Immature natural killer cell (primary cell): Measurements from ENCODE around the gene PRR30. TPM values are rescaled to one million over a fixed set of nuclear protein-coding genes. Genes with fewer than 3 reads are reported as not detected.

Source experiments
- DNase-seq, 3 donors: peaks; one replicate each; pipeline ENCODE4 v3.0.0; 2022; ENCODE audit warnings: mixed read lengths in 1 of 3
- H3K27ac Mint-ChIP-seq, 6 donors: one replicate each; pipeline ENCODE4 v1.8.0; 2020; ENCODE audit warnings: mixed read lengths in 6 of 6, mild to moderate bottlenecking in 5 of 6, inconsistent platforms in 4 of 6, moderate library complexity in 3 of 6
- H3K27me3 Mint-ChIP-seq, 3 donors: one replicate each; pipeline ENCODE4 v1.8.0; 2020 to 2021; ENCODE audit warnings: low read depth in 3 of 3, mild to moderate bottlenecking in 3 of 3, mixed read lengths in 3 of 3, moderate library complexity in 3 of 3, inconsistent platforms in 1 of 3
- H3K36me3 Mint-ChIP-seq, 3 donors: one replicate each; pipeline ENCODE4 v1.8.0; 2020; ENCODE audit warnings: mixed read lengths in 3 of 3, inconsistent platforms in 2 of 3, mild to moderate bottlenecking in 2 of 3
- H3K4me1 Mint-ChIP-seq, 2 donors: one replicate each; pipeline ENCODE4 v1.8.0; 2020; ENCODE audit warnings: inconsistent platforms in 2 of 2, mild to moderate bottlenecking in 2 of 2, mixed read lengths in 2 of 2, moderate library complexity in 1 of 2
- H3K4me3 Mint-ChIP-seq, 5 donors: one replicate each; pipeline ENCODE4 v1.8.0; 2020; ENCODE audit warnings: mild to moderate bottlenecking in 5 of 5, mixed read lengths in 5 of 5, inconsistent platforms in 3 of 5, moderate library complexity in 3 of 5
- H3K9me3 Mint-ChIP-seq, 6 donors: one replicate each; pipeline ENCODE4 v1.8.0; 2020; ENCODE audit warnings: mild to moderate bottlenecking in 6 of 6, mixed read lengths in 6 of 6, inconsistent platforms in 4 of 6, moderate library complexity in 3 of 6
- polyA plus RNA-seq, 3 donors: library from polyadenylated mRNA; unstranded; fragments of 300-500 nt; fragmentation: Illumina TruSeq; gene quantifications; one replicate each; pipeline ENCODE4 v1.2.3, GENCODE V29; 2021

PRR30 gene
- polyA plus RNA-seq, 3 donors from 2014 or later: not detected

DNA sequence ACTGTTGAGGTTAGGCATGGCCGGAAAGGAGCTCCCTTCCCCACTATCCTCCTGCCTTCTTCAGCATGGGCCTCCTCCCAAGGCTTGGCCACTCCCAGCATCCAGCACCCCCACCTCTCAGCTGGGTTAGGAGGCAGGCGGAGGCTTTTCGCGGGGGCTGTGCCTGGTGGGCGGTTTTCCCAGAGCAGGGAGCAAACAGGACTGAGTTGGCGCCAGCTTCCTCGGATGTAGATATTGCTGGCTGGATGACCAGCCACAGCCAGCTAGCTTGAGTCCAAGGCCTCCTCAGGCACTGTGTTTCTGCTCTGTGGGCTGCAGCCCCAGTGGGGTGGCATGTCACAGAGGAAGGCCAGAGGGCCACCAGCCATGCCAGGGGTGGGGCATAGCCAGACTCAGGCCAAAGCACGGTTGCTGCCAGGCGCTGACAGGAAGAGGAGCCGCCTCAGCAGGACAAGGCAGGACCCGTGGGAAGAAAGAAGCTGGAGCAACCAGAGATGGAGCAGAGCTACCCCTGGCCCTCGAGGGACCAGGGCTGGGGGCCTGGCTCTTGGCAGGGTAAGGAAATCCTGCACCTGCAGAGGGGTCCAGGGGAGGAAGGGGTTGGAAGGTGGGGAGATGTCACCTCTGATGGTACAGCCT is 9.7 kb upstream of the PRR30 start, which contains the start of gene TCF23:
Gene TCF23 (plus strand): TSS at position 204 of the 639 bp plus-strand sequence. CDS start 130 bp downstream, at position 334.
- no peak for DNase-seq
- H3K36me3 Mint-ChIP-seq: no peaks in the 10 kb centered on the region
- H3K27me3 Mint-ChIP-seq: peaks cover 3 to 16% (median 4%) of the 10 kb centered on the region in 3 donors
- no peak within 1 kb of the TSS for H3K4me3 Mint-ChIP-seq
- H3K27ac Mint-ChIP-seq: no peak within 1 kb of the TSS
- H3K9me3 Mint-ChIP-seq: no peaks in the 10 kb centered on the region
- no peaks in the 10 kb centered on the region for H3K4me1 Mint-ChIP-seq

DNA sequence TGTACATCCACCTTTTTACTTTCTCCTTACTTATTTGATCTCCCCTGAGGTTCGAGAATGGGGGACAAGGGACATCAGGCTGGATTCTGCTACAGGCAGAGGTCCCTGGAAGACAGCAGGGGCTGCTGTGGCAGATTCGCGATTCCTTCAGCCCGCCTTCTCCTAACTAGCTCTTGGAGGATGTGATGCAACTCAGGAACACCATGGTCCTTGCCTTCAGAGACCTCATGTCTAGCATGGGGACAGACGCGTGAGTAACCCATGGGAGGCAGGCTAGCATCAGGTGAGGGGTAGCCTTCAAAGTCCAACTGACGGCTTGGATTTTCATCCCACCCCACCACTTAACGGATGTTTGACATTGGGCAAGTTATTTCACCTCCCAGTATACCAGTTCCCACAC is 8.7 kb upstream of the PRR30 start:
- no peak for DNase-seq
- H3K27ac Mint-ChIP-seq: no peak overlapping the region
- no peaks in the 10 kb centered on the region for H3K9me3 Mint-ChIP-seq
- peaks cover 3 to 17% (median 4%) of the 10 kb centered on the region in 3 donors for H3K27me3 Mint-ChIP-seq
- H3K4me3 Mint-ChIP-seq: no peak overlapping the region
- no peaks in the 10 kb centered on the region for H3K36me3 Mint-ChIP-seq
- no peaks in the 10 kb centered on the region for H3K4me1 Mint-ChIP-seq

DNA sequence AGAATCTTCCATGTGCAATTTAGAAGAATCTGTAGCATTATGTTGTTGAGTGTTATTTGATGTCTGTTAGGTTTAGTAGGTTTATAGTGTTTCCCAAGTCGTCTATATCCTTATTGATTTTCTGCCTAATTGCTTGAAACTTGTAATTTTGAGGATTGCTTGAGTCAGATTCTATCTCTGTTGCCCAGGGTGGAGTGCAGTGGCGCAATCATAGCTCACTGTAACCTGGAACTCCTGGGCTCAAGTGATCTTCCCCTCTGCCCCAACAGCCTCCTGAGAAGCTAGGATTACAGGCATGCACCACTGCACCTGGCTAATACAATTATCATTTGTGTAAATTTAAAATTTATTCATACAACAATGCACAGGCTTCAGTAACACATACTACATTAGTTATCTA is 6.5 kb upstream of the PRR30 start:
- Mint-ChIP-seq H3K27ac (no peak overlapping the region), H3K4me3 (no peak overlapping the region), H3K36me3 (no peaks in the 10 kb centered on the region), H3K27me3 (peaks cover 3 to 20% (median 6%) of the 10 kb centered on the region in 3 donors), H3K4me1 (no peaks in the 10 kb centered on the region), H3K9me3 (no peaks in the 10 kb centered on the region)
- no peak for DNase-seq

DNA sequence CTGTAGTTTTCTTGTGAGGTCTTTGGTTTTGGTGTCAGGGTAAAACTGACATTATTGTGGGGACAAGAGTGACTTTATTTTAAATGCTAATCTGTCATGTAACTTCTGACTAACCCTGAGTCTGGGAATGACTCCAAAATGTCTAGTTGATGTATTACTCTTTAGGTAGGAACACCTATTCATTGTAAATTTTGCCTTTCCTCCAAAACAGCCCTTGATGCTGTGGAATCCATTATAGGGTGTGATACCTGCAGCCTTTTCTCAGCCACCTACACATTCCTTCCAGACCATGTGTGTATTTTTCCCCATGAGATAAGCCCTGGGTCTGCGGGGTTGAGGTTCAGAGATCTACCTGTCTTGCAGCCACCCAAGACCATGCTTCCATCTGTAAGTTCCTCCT is 4.1 kb upstream of the PRR30 start:
- H3K27me3 Mint-ChIP-seq: peaks cover 3 to 18% (median 4%) of the 10 kb centered on the region in 3 donors
- H3K27ac Mint-ChIP-seq: no peak overlapping the region
- no peak overlapping the region for H3K4me3 Mint-ChIP-seq
- no peaks in the 10 kb centered on the region for H3K9me3 Mint-ChIP-seq
- no peak for DNase-seq
- no peaks in the 10 kb centered on the region for H3K4me1 Mint-ChIP-seq
- no peaks in the 10 kb centered on the region for H3K36me3 Mint-ChIP-seq

DNA sequence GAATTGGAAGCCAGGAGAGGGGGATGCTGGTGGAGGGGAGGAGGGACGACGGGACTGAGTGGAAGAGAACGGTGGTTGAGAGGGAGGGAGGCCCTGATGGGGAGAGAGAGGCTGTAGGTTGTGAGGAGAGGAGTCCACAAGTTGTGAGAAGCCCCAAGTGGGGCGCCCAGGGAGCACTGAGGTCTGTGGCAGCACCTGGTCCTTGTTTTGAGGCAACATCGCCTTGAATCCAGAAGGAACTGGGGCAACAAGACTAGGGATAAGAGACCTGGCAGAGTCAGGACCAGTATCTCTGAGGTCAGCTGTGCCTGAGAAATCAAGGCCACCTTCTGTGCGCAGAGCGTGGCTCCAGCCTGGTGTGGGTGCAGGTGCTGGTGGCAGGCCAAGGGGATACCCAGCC is 1.1 kb downstream of the PRR30 start:
- H3K36me3 Mint-ChIP-seq: no peaks in the 10 kb centered on the region
- H3K4me3 Mint-ChIP-seq: no peak overlapping the region
- DNase-seq: no peak
- no peaks in the 10 kb centered on the region for H3K9me3 Mint-ChIP-seq
- peaks cover 9 to 15% (median 12%) of the 10 kb centered on the region in 3 donors for H3K27me3 Mint-ChIP-seq
- no peak overlapping the region for H3K27ac Mint-ChIP-seq
- H3K4me1 Mint-ChIP-seq: peaks cover 9 to 18% of the 10 kb centered on the region in 2 donors

DNA sequence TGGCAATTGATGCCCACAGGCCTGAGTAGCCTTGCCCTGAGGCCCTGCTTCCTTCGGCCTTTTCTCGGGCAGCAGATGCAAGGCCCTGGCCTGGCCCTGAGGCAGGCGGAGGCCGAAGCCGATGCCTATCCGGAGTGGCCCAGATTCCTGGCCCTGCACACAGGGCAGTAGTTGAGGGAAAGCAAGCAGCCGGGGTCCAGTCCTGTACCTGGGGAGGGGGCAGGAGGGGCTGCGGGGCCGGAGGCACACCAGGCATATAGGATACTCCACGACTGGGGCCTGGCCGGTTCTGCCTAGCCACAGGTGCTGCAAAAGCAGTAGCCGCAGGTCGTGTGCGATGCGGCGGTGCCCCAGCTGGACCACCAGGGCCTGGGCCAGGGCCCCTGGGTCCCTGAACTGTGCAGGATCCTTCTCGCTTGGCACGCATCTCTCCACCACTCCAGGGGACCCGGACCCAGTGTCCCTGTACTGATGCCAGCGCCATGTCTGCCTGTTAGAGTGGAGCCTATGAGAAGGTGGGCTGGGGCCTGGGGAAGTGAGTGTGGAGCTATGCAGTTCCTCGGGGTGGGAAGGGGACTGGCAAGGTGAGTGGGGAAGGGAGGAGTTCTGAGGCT is 1.8 kb downstream of the PRR30 start:
- no peak overlapping the region for H3K4me3 Mint-ChIP-seq
- no peak overlapping the region for H3K27ac Mint-ChIP-seq
- peaks cover 9 to 15% (median 10%) of the 10 kb centered on the region in 3 donors for H3K27me3 Mint-ChIP-seq
- H3K9me3 Mint-ChIP-seq: no peaks in the 10 kb centered on the region
- H3K4me1 Mint-ChIP-seq: peaks cover 16 to 25% of the 10 kb centered on the region in 2 donors
- DNase-seq: no peak
- H3K36me3 Mint-ChIP-seq: no peaks in the 10 kb centered on the region

DNA sequence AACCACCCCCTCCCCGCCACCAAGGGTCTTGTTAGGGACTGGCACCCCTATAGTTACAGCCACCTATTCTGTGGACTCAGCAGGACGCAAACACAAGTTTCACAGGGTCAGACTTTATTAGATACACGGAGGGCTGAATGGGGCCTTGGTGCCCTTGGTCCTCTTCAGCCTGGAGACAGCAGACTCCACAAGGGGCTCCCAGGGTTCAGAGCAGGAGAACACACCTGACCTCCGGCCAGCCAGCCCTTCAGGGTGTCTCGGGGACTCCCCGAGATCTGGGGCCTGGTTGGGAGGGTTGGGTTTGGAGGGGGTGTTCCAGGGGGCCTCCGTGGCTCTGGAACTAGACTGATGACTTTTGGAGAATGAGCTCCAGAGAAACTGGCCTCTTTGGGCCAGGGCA is 2.5 kb downstream of the PRR30 start:
- H3K4me3 Mint-ChIP-seq: no peak overlapping the region
- H3K27ac Mint-ChIP-seq: no peak overlapping the region
- H3K27me3 Mint-ChIP-seq: peaks cover 5 to 12% (median 10%) of the 10 kb centered on the region in 3 donors
- DNase-seq: no peak
- H3K9me3 Mint-ChIP-seq: no peaks in the 10 kb centered on the region
- no peaks in the 10 kb centered on the region for H3K36me3 Mint-ChIP-seq
- H3K4me1 Mint-ChIP-seq: peaks cover 16 to 30% of the 10 kb centered on the region in 2 donors

DNA sequence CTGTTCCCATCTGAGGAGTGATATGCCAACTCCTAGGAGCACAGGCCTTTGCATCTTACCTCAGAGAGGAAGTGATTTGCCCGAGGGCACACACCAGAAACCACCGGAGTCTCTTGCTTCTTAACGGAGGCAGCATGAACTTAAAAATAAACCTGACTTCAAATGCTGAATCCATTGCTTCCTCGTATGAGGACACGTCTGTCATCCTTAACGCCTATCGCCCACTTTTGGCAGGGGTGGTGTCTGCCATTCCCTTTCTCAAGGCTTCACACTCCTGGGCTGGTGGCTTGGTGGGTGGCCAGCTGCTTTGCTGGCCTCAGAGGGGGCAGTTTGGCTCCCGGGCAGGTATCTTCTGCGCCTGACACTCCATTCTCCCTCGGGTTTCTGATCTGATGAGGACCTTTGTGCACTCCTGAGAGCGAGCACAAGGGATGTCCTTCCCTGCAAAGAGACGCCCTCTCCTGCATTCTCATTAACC is 3.7 kb downstream of the PRR30 start:
- Mint-ChIP-seq H3K27ac (peak overlapping the region; percentile 26 to 91 (median 78)), H3K4me3 (peak overlapping the region; percentile 91 to 95 (median 94)), H3K4me1 (peaks cover 16 to 33% of the 10 kb centered on the region in 2 donors), H3K27me3 (peaks cover 5 to 12% (median 10%) of the 10 kb centered on the region in 3 donors), H3K9me3 (no peaks in the 10 kb centered on the region), H3K36me3 (peaks cover 0 to 7% (median 0%) of the 10 kb centered on the region in 3 donors)
- DNase-seq: no peak

DNA sequence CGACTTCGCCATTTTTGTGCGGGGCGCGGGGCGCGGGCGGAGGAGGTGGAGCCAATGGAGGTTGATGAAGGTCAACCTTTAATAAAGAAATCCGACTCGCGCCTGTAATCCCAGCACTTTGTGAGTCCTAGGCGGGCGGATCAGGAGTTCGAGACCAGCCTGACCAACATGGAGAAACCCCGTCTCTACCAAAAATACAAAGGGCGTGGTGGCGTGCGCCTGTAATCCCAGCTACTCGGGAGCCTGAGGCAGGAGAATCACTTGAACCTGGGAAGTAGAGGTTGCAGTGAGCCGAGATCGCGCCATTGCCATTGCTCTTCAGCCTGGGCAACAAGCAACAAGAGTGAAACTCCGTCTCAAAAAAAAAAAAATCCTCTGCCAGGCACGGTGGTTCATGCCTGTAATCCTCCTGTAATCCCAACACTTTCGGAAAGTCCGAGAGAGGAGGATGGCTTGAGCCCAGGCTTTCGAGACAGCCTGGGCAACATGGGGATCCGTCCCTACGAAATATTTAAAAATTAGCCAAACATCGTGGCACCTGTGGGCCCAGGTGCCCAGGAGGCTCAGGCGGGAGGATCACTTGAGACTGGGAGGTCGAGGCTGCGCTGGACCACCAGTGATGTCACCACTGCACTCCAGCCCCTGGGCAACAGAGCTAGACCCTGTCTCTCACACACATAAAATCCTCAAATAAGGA is 4.3 kb downstream of the PRR30 start:
- H3K27ac Mint-ChIP-seq: peak overlapping the region; percentile 91 to 98 (median 96)
- peak overlapping the region; percentile 91 to 95 (median 94) for H3K4me3 Mint-ChIP-seq
- peaks cover 5 to 12% (median 10%) of the 10 kb centered on the region in 3 donors for H3K27me3 Mint-ChIP-seq
- peaks cover 16 to 33% of the 10 kb centered on the region in 2 donors for H3K4me1 Mint-ChIP-seq
- H3K36me3 Mint-ChIP-seq: peaks cover 0 to 12% (median 0%) of the 10 kb centered on the region in 3 donors
- H3K9me3 Mint-ChIP-seq: no peaks in the 10 kb centered on the region
- no peak for DNase-seq

DNA sequence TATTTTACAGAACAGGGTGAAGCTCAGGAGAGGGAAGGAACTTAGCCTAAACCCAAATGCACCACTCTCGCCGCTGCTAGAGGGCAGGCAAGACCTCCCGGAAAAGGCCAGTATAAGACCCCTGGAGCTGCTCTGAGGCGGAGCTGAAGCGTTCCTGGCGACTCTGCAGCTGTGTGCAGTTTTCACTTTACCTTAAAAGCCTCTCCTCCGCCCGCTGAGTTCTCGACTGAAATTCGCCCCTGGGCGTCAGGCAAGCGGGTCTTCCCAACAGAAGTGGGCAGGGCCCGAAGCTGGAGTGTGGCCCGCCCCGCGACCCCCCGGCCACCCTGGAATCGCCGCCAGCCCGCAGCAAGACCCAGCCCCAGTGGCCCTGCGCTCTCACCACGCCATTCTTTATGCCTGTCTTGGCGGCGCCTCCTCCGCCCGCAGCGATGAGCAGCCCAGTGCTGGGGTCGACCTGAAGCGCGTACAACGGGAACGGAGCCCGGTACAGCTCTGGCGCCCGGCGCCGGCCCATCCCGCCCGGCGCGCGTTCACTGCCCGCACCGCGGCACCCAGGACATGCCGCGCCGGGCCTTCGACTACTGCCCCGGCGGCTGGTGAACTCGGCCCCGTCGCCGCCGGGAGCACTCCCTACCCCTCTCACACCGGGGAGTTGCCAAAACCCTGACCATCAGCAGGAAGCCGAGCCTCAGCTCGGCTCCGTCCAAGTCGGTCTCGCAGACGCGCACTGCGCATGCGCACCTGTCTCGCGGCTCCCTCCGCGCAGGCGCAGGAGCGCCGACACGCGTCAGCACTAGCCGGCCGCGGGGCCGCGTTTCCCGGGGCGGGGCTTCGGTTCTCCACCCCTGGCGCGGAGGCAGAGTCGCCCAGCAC is 5.1 kb downstream of the PRR30 start, which contains the start of gene PREB:
Gene PREB (minus strand): TSS at position 732 of the 876 bp plus-strand sequence. CDS start 215 bp downstream, at position 517.
- H3K27ac Mint-ChIP-seq: peak within 1 kb of the TSS; percentile 91 to 98 (median 96)
- H3K27me3 Mint-ChIP-seq: peaks cover 5 to 12% (median 10%) of the 10 kb centered on the region in 3 donors
- H3K36me3 Mint-ChIP-seq: peaks cover 0 to 12% (median 0%) of the 10 kb centered on the region in 3 donors
- H3K9me3 Mint-ChIP-seq: no peaks in the 10 kb centered on the region
- peak; percentile 99 for DNase-seq
- H3K4me3 Mint-ChIP-seq: peak within 1 kb of the TSS; percentile 91 to 95 (median 94)
- peaks cover 16 to 33% of the 10 kb centered on the region in 2 donors for H3K4me1 Mint-ChIP-seq

DNA sequence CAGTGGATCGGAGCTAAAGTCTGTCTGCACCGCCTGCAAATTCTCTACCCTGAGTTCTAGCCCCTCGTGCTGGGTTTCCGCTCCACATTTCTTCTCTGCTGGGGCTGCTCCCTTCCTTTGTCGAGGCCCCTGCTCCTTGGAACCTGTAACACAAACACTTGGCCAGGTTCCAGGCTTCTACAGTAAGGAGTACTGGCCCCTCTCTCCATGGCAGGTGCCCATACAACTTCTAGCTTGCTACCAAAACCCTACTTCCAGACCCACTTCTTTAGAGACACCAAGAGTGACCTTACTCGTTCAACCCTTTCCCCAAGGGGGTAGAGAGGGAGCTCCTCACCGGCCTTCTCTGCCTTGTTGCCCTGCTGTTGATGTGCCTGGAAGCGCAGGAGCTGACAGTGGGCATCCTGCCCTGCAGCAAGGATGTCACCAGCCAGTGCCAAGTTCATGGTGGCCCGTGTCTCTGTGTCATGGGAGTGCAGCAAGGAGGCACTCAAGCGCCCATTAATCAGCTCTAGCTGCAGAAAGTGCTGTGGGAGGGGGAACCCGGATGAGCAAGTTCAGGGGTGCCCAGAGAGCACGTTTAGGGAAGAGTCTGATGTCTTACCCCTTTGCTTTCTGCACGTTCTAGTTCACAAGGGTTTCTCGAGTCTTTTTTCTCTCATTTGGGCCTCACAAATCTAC is 5.9 kb downstream of the PRR30 start:
- Mint-ChIP-seq H3K4me1 (peaks cover 16 to 33% of the 10 kb centered on the region in 2 donors), H3K4me3 (peak overlapping the region; percentile 91 to 95 (median 94)), H3K27ac (peak overlapping the region; percentile 79 to 95 (median 86)), H3K27me3 (peaks cover 5 to 12% (median 10%) of the 10 kb centered on the region in 3 donors), H3K9me3 (no peaks in the 10 kb centered on the region), H3K36me3 (peaks cover 0 to 15% (median 0%) of the 10 kb centered on the region in 3 donors)
- peak in 1 of 3 donors; percentile 7 for DNase-seq

DNA sequence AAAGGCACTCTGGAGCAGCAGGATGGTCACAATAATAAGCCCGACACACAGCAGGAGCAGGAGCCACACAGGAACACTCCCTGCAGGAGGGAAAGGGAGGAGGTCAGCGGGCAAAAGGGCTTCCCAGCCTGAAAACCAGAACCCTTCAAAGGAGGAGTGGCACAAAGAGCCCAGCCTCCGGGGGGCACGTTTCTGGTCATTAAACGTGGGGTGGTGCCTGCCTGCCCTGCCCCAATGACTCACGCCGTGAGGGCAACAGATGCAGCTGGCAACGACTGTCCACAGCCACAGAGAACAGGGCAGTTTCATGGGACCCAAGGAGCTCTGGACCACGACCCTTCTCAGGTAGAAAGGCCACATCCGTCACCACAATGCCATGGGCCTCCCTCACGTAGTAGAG is 7.8 kb downstream of the PRR30 start:
- H3K27ac Mint-ChIP-seq: peak overlapping the region in 2 of 6 donors; percentile 28 to 55

More for the DNA sequence above, 7.8 kb downstream of the PRR30 start:
- Mint-ChIP-seq H3K9me3 (no peaks in the 10 kb centered on the region), H3K36me3 (peaks cover 0 to 15% (median 0%) of the 10 kb centered on the region in 3 donors), H3K27me3 (peaks cover 5 to 12% (median 10%) of the 10 kb centered on the region in 3 donors), H3K4me3 (peak overlapping the region in 1 of 5 donors; percentile 21), H3K4me1 (peaks cover 16 to 33% of the 10 kb centered on the region in 2 donors)
- no peak for DNase-seq
